GM19099 (cell line): ENCODE data around the gene IL17RC.

Experiments
- POLR2A ChIP-seq: IDR thresholded peaks from 3 replicates; pipeline ENCODE4 v1.6.1; 2011; ENCODE audit warnings: low read depth; ENCODE audit not compliant: insufficient read length; ENCODE audit errors: extremely low read depth

The IL17RC gene, protein sequence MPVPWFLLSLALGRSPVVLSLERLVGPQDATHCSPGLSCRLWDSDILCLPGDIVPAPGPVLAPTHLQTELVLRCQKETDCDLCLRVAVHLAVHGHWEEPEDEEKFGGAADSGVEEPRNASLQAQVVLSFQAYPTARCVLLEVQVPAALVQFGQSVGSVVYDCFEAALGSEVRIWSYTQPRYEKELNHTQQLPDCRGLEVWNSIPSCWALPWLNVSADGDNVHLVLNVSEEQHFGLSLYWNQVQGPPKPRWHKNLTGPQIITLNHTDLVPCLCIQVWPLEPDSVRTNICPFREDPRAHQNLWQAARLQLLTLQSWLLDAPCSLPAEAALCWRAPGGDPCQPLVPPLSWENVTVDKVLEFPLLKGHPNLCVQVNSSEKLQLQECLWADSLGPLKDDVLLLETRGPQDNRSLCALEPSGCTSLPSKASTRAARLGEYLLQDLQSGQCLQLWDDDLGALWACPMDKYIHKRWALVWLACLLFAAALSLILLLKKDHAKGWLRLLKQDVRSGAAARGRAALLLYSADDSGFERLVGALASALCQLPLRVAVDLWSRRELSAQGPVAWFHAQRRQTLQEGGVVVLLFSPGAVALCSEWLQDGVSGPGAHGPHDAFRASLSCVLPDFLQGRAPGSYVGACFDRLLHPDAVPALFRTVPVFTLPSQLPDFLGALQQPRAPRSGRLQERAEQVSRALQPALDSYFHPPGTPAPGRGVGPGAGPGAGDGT

DNA sequence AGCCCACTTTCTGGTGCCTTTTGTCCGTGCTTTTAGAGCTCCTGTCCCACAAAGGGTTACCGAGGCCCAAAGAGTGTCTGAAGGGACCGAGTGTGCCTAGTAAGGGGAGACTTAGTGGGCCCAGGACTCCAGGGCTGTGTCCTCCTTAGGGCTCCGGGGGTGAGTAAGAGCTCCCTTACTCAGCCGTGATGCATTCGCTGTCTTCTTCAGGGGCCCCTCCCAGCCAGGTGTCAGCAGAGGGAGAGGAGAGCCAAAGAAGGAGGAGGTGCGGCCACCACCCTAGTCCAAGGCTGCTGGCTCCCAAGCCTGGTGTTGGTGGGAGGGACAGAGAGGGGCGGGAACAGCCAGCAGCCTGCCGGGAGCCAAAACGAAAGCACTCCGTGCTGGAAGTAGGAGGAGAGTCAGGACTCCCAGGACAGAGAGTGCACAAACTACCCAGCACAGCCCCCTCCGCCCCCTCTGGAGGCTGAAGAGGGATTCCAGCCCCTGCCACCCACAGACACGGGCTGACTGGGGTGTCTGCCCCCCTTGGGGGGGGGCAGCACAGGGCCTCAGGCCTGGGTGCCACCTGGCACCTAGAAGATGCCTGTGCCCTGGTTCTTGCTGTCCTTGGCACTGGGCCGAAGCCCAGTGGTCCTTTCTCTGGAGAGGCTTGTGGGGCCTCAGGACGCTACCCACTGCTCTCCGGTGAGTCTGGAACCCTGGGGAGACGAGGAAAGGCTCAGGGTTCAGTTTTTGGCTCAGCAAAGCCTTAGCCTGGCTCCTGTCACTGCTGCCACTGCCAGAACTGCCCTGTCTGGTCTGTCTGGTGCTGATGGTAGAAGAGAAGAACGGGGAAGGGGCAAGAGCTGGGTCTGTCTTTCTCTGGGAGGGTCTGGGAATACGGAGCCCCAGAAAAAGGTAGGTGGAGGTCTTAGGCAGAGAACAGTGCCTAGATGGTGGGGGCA lies at the start of gene IL17RC:
TSS of gene IL17RC (plus strand) at position 365 of the 947 bp plus-strand sequence. CDS start at position 583, 218 bp downstream.
- TF ChIP-seq POLR2A: no peak

GRCh38 chr3:9867106-9867505 lies 49.8 kb upstream of the IL17RC start:
- no peak for TF ChIP-seq POLR2A

DNA sequence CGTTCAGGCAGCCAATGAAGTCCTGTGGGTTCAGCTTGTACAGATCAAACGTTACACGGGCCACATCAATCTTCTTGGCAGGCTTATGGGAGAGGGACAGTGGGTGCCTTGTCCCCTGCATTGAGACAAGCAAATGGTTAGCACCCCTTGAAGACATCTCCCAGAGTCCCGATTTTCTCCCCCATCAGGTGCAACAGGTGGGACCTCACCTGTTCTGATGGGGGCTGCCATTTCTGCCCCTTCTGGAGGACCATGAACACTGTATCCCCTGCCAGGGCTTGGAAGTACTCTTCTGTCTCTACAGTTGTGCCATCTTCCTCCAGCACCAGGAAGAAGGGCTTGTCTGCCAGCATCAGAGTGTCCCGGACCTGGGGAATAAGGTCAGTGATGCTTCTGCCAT lies 46.9 kb upstream of the IL17RC start:
- TF ChIP-seq POLR2A: no peak

- TF ChIP-seq POLR2A: no peak
Observed at GRCh38 chr3:9870978-9871377, 45.9 kb upstream of the IL17RC start.

- no peak for TF ChIP-seq POLR2A
Observed at GRCh38 chr3:9875448-9875847, 41.5 kb upstream of the IL17RC start.

DNA sequence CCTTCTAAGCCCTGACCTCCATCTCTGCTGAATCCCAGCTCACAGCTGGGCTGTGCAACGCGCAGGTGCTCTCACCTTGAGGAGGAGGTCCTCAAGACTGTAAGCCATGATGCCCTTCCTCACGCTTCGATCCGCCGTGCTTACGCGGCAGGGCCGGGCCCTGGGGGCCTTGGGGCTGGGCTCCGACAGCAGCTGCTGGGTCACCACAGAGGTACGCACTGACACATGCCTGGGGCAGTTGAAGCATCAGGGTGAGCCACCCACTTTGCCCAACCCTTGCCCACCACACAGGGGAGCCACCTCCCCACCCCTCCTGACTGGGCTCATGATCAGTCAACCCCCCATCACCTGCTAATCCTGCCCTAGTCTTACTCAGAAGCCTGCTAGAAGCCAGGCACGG lies 39.9 kb upstream of the IL17RC start:
- no peak for TF ChIP-seq POLR2A

DNA sequence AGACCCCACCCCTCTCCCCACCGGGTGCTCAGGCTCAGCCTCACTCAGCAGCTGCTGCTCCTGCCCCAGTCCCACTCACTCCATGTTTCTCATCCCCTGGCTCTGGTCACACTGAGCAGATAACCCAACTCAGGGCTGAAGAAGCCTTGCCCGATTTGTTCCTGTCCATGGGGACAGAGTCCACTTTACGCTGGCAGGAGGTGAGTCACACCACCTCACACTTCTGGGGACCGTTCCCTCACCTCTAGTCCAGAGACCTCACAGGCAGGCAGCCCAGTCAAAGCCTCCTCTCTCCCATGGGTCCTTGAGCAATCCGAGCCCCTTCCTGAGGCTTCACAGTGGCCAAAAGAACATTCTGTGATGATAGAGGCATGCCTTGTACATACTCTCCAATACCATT lies 38.2 kb upstream of the IL17RC start:
- no peak for TF ChIP-seq POLR2A

GRCh38 chr3:9879830-9880549 lies 36.9 kb upstream of the IL17RC start, which contains the start of gene CIDEC:
Gene CIDEC, minus strand, starts transcription at chr3:9880253. Its CDS starts 1,767 bp downstream, at chr3:9878486.
- TF ChIP-seq POLR2A: no peak

GRCh38 chr3:9881441-9881840 lies 35.5 kb upstream of the IL17RC start:
- TF ChIP-seq POLR2A: no peak

- no peak for TF ChIP-seq POLR2A
Observed at GRCh38 chr3:9883706-9884554, 33.0 kb upstream of the IL17RC start.

- TF ChIP-seq POLR2A: no peak
Observed at GRCh38 chr3:9884555-9885165, 32.2 kb upstream of the IL17RC start.

DNA sequence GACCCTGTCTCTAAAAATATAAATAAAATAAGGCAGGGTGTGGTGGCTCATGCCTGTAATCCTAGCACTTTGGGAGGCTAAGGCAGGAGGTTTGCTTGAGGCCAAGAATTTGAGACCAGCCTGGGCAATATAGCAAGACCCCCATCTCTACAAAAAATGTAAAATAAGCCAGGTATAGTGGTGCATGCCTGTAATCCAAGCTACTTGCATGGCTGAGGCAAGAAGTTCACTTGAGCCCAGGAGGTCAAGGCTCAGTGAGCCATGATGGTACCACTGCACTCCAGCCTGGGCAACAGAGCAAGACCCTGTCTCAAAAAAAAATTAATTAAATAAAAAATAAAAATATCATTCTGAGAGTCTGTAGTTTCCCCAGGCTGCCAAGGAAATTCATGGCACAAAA lies 30.6 kb upstream of the IL17RC start:
- no peak for TF ChIP-seq POLR2A

DNA sequence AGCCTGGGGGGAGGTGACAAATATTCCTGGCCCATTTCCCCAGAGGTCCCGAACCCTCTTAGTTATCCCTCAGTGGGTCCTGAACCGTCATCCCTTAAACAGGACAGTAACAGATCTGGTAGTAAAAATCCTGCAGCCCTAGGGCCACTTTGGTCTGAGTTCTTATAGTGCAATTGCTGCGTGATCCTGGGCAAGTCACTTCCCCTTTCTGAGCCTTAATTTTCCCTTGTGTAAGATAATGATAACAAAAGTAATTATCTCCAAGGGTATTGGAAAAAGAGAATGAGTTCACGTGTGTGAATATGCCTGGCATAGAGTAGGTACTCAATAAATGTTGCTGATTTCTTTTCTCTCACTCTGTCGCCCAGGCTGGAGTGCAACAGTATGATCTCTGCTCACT lies 29.4 kb upstream of the IL17RC start:
- TF ChIP-seq POLR2A: no peak
